ENCODE measurements around the gene TTC14.

TTC14 gene

GRCh38 chr3:180633722-180634121, 31.8 kb downstream of the TTC14 start:
- no peak for DNase-seq (ENCODE audit: low read depth in 2 of 2)

- no peak for DNase-seq (ENCODE audit: low read depth in 2 of 2)
These were observed 39.0 kb downstream of the TTC14 start for GRCh38 chr3:180640987-180641386.

GRCh38 chr3:180646187-180646790, 44.3 kb downstream of the TTC14 start:
- no peak for DNase-seq (ENCODE audit: low read depth in 2 of 2)

GRCh38 chr3:180656406-180656805, 54.4 kb downstream of the TTC14 start:
- DNase-seq (ENCODE audit: low read depth in 2 of 2), result no peak

- DNase-seq (ENCODE audit: low read depth in 2 of 2), result no peak
These were observed 55.1 kb downstream of the TTC14 start for GRCh38 chr3:180657094-180657493.

All from stimulated activated CD4-positive, alpha-beta T cell treated with anti-CD3 and anti-CD28 coated beads, Interleukin-1b, Interleukin-23, amount 100 ng/mL, for 1 hour (primary cell).